ENCODE results near the gene ITGAV.
A peak's percentile ranks its signal among the peaks of the same experiment; 100 is the strongest.
"Not testable (repeated sequence)": the region's sequence is repeated elsewhere in the genome, so short reads cannot be mapped to it uniquely, and the experiment has no call there.

ITGAV gene

DNA sequence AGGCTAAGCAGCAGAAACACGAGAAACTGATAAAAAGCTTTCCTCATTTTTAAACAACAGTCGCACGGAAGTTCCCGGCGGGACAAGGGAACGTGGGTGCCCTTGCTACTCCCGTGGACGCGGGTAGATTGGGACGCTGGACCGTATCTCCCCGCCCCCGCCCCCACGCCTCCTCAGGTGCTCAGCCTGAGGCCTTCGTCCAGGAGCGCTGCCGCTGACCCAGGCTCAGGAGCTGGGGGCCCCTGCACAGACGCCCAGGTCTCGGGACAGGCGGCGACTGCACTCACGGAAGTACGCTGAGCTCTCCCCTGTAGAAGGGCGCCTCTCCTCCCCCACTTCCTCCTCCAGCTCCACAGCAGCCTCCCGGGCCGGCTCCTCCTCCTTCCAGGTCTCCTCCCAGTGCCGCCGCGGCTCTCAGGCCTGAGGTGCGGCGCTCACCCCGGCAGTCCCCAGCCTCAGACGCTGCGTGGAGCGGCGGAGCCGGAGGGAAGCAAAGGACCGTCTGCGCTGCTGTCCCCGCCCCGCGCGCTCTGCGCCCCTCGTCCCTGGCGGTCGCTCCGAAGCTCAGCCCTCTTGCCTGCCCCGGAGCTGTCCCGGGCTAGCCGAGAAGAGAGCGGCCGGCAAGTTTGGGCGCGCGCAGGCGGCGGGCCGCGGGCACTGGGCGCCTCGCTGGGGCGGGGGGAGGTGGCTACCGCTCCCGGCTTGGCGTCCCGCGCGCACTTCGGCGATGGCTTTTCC lies at the start of gene ITGAV:
Gene ITGAV (plus strand): TSS at position 445 of the 738 bp plus-strand sequence. CDS start 283 bp downstream, at position 728.
- peak; percentile 99 to 100 for DNase-seq

DNA sequence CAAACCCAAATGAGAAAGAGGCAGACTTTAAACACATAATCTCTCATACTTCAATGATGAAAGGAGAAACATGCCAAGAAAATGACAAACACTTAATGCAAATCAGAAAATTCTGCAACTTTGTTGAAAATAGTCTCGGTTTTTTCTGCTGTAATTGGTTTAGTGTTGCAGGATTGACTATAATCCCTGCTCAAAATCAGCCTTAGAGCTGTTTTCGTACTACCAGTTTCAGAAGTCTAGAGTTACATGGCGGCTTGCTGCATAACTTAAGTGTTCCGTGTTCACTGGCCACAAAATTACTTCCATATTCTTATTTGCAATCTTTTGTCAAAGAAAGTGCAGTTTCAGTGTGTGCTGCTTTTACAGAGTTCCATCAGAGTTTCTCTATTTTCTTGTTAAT lies 48.9 kb upstream of the ITGAV start:
- DNase-seq, result no peak

DNA sequence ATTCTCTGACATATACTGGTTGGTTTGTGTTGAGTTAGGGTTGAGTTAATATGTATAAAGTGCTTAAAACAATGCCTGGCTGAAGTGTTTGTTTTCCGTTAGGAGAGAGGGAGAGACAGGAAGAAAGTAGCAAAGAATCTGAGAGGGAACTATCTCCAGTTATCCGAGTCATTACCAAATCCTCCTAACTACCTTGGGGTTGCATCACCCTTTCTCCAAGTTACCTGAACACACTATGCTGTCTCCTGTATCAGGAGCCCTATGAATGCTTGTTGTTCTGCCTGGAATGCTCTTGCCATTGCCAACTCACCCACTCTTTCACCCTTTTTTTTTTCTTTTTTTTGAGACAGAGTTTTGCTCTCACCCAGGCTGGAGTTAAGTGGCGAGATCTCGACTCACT lies 47.9 kb upstream of the ITGAV start:
- no peak for DNase-seq

DNA sequence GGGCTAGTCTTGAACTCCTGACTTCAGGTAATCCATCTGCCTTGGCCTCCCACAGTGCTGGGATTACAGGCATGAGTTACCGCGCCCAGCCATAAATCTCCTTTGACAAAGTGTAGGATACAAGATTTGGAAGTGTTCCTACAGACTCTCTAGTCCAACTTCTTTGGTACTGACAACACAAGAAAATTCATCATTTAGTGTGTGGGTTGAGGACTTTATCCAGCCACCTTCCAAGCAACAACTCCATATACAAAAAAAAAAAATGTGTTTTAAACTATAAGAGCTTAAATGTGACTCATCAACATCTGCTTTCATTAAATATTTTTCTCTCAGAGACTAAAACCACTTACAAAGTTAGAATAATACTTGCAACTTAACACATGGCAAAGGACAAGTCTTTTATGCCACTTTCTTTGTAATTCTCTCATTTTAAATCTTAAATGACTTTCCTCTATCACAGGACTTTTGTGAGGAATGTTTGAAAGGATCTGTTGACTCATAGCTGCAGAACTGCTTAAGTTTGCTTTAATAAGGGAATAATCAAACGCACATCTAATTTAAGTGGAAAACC lies 46.2 kb upstream of the ITGAV start:
- no peak for DNase-seq

DNA sequence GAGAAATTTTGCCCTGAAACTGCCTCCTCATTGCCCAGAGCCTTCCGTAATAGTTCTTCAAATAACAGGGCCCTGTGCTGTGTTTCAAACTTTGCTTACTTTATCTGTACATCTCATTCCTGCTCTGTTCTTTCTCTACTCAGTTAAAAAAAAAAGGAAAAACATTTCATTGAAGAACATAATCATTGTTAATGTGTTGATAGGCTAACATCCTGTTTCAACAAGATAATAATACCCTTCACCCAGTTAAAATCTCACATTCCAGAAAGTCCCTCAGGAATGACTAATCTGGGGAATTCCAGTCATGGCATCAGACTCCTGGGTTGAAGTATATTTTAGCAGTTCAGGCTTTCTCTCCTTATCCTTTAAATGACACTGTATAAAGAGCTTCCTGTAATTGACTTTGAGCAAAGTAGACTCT lies 45.6 kb upstream of the ITGAV start:
- no peak for DNase-seq

DNA sequence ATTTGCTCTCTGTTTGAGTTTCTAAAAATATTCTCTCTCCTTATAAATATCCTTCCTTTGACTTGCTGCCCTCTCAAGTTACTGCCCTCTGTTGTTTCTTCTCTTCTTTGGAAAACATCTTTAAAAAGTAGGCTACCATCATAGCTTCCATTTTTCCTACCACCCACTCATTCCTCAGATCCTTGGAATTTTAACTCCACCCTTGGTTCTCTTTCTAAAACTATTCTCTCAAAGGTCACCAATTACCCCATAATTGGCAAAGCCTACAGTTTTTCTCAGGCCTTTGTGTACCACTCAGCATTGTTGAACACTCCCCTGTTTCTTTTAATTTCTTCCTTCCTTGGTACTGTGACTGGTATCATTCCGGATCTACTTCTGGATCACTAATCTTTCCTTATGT lies 43.0 kb upstream of the ITGAV start:
- DNase-seq, result no peak

DNA sequence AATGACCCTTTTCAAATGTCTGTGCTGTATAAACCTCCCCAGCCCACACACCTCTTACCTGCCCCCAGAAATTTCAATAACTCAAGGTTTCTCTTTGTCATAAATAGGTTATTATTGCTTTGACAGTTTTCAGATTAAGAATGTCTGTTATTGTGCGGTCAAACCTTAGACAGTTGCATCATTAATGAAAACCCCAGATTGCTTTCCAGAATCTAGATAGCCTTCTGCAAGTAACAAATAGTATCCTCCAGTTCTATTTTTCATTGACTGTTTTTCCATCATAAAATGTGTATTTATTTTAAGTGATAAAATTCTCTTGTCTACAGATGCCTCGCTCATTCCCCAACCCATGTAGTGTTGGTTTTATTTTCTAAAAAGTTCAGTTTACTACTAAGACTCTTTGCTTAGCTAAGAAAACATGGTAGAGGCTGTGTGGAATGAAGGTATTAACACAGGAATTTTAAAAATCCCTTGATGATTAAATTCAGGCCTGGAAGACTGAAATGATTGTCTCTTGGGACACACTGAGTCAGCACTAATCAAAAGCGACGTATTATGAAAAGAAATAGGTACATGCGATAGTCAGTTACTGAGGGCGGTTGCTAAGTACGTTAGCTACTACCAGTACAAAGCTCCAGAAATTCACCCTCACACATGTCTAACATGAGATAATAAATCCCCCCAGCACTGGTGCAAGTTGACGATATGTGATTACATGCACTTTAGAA lies 38.4 kb upstream of the ITGAV start:
- DNase-seq, result no peak

DNA sequence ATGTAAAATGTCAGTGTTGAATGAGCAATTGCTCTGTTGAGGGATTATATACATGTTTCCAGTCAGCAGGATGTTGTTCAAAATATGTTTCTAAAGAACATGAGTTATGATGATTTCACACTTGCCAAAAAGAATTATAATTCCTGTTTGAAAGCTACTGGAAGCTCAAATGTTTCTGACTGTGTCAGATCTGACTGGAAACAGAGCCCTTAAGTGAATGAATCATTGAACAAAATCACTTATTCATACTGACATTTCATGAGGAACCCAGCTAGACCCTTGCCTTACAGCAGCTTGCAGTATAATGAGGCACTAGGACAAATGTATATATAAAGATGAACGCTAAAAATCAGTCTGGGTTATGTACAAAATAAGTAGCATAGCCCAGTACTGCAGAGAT lies 35.4 kb upstream of the ITGAV start:
- no peak for DNase-seq

DNA sequence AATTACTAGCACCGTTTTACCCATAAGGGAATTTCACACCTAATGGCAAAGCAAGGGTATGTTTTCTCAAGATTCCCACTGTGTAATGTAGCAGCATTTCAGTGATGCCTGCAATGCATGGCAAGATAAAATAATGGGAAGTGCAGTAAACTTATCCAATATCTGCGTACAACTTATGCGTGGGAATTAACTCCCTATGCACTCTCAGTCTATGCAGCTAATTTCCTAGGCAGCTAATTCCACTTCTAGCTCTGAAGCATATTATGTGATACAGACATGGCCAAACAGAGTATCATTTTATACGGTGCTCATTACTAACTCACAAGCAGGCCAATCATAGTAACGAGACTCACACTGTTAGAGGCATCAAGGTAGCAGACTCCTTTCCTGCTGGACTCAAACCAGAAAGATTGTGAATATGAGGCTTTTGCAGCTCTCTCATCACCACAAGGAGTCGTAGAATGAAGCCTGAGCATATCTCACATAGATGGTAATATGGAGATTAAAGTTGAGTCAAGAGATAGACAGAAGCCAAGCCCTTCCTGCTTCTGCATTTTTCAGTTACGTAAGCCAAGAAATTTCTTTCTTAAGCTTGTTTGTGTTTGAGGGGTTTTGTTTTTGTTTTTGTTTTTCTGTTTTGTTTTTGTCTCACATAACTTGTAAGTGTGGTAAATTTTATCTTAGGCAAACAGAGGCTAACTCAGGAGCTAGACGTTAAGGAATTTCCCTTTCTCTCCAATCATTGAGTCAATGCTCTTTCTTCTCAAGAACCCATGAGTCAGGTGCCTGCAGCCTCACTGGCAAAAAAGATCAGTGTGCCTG lies 34.8 kb upstream of the ITGAV start:
- DNase-seq, result no peak

DNA sequence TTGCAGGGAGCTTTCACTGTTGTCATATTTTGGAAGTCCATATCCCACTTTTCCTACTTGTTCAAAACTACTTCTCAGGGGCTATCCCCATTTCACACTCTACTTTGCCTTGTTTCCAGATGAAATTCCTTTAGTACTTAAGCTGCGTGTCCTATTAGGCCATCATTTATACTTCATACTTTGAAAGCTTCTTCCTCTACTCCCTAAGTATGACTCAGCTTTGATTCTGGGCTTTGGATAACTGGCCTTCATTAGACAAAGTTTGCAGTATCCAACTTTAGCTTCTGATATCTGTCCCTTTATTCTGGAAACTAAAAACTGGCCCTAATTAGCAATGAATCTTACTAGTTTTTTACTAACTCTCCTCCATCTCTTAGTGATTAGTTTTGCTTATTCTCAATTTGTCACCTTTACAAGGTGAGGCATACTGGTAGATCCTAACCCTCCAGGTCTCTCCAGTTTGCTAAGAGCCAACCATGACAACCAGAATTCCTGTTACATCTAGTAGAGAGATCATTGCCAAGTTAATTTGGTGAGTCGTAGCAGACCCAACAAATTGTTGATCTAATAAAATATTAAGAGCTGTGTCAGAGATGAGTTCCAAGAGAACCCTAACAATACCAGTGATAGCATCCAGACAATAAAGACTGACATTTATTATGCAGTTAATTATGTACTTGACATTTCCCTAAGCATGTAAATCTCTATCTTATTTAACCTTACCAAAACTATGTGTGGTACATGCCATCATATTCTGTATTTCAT lies 31.2 kb upstream of the ITGAV start:
- DNase-seq, result no peak

DNA sequence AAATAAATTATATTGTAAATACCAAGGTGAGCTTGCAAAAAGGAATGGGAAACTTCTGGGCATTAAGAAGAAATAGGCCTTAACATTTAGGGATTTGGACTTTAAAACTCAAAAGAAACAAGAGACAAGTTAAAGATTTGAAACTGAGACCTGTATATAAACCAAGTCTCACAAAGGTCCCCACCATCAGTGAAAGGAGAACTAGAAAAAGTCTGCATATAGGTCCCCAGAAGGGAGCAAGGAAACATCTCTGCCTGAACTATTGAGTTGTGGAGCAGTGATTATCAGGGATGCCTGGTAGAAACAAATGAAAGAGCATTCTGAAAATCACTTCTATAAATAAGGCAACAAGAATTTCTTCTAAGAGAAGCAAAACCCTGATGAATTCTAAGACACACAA lies 30.5 kb upstream of the ITGAV start:
- DNase-seq, result no peak

DNA sequence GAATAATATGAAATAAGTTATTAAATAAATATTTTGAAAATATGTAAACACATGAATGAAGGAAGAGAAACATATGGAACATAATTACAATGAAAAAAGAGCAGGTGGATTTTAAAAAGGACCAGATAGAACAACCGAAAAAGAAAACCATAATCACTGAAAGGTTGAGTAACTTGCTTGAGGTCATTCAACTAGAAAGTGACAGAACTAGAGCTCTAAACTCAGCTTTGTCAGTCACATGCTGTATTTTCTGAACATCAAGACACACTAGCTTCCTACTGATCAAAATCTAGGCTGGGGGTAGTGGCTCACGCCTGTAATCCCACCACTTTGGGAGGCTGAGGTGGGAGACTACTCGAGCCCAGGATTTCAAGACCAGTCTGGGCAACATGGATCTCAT lies 30.0 kb upstream of the ITGAV start:
- no peak for DNase-seq

DNA sequence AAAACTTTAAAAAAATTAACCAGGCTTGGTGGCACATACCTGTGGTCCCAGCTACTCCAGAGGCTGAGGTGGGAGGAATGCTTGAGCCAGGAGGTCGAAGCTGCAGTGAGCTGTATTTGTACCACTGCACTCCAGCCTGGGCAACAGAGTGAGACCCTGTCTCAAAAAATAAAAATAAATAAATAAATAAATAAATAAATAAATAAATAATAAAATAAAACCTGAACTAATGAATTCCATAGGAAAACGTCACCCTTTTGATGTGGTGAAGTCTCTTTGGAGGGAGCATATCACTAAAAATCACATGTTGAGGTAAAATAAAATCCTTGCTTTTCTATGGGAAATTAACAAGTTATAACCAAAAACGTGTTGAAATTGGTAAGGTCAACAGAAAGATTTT lies 29.6 kb upstream of the ITGAV start:
- DNase-seq, result no peak

DNA sequence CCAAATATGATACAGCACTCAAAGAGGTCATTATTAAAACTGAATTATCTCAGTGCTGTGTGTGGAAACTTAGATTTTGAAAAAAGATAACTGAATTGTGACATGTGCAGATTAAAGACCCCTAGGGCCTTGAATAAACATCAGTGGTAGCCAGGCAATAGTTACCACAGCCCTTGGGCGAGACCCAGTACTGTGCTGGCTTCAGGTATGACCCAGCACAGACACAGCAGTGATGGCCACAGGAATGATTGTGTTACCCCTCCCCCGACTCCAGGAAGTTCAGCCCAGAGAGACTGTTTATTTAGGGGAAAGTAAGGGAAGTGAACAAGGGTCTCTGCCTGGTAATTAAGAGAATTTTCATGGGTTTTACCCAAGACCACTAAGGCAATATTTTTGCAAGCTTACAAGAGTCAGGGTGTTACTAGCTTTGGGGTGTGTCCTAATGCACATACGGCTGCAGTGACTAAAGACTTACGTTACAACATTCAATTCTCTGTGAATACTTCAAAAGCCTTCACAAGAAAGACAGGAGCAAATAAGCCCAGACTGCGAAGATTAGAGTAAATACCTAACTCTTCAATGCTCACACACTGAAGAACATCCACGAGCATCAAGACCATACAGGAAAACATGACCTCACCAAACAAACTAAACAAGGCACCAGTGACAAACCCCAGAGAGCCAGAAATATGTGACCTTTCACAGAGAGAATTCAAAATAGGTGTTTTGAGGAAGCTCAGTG lies 28.2 kb upstream of the ITGAV start:
- DNase-seq, result no peak

DNA sequence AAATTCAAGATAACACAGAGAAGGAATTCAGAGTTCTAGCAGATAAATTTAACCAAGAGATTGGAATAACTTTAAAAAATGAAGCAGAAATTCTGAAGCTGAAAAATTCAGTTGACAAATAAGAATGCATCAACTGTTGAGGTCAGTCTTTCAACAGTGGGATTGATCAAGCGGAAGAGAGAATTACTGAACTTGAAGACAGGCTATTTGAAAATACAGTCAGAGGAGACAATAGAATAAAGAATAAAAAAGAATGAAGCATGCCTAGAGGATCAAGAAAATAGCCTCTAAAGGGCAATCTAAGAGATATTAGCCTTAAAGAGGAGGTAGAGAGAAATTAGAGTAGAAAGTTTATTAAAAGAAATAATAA lies 27.7 kb upstream of the ITGAV start:
- no peak for DNase-seq

DNA sequence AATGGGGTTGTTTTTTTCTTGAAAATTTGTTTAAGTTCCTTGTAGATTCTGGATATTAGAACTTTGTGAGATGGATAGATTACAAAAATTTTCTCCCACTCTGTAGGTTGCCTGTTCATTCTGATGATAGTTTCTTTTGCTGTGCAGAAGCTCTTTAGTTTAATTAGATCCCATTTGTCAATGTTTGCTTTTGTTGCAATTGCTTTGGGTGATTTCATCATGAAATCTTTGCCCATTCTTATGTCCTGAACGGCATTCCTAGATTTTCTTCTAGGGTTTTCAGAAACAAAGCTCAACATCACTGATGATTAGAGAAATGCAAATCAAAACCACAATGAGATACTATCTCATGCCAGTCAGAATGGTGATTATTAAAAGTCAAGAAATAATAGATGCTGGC lies 21.3 kb upstream of the ITGAV start:
- not testable (repeated sequence) for DNase-seq

DNA sequence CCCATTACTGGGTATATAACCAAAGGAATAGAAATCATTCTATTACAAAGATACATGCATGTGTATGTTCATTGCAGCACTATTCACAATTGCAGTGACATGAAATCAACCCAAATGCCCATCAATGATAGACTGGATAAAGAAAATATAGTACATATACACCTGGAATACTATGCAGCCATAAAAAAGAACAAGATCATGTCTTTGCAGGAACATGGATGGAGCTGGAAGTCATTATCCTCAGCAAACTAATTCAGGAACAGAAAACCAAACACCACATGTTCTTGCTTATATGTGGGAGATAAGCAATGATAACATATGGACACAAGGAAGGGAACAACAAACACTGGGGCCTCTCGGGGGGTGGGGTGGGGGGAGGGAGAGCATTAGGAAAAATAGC lies 20.7 kb upstream of the ITGAV start:
- not testable (repeated sequence) for DNase-seq

DNA sequence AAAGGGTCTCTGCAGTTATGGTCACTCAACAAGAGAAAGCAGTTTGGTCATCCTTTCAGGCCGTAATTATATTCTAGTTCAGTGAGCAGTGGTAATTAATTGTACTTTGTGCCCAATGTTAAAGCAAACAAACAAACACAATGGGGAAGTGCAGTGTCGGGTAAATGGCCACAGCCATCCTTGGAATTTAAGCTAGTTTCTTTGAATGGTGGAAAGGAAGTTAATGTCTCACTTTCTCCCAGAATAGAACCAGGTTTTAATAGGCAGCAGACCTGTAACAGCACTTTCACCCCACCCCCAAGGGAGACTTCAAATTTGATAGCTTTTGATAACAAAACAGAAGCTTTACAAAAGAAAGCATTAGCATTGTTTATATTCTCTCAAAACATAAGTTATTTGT lies 20.0 kb upstream of the ITGAV start:
- DNase-seq, result no peak

DNA sequence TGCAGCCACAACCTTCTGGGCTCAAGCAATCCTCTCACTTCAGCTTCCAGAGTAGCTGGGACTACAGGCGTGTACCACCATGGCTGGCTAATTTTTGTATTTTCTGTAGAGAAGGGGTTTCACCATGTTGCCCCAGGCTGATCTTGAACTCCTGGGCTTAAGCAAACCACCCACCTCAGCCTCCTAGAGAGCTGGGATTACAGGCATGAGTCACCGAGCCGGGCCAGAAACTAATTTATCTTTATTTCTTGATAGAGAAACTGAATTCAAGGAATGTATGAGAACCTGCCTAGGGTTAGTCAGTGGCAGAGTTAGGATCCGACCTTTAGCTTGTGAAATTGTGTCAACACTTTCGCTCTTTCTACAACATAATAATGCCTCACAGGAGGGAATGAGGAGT lies 19.3 kb upstream of the ITGAV start:
- DNase-seq, result no peak

DNA sequence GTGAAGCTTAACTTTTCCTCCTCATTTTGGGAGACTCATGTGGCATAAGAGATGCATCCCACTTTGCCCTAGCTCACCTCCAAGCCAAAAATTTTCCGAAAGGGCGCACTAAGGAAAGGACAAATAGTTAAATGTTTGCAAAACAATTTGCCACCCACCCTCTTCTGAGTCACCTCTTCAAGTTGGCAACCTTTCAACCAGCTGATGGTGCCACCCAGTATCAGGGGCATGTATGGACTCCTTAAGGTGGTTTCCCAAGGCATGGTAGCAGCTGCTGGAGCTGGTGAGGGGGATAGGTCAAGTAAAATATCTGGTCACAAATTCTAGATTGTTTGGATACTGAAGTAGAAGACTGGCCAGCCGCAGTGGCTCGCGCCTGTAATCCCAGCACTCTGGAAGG lies 17.2 kb upstream of the ITGAV start:
- DNase-seq, result no peak

DNA sequence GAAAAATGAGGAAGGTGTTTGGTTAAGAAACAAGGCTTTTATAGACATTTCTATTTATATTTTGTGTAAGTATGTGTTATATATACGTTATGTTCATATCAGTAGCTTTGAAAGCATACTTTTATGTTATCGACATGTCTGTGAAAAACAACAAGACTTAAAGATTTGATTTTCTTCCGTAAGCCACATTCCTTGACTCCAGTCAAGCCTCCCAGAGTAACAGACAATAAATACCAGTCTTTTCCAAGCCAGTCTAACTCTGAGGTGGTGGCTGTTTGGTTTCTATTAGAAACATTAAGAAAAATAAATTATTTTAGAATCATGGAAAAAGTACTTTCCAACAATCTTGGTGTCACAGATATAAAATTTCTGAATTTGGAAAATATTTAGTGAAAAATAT lies 16.3 kb upstream of the ITGAV start:
- DNase-seq, result no peak

DNA sequence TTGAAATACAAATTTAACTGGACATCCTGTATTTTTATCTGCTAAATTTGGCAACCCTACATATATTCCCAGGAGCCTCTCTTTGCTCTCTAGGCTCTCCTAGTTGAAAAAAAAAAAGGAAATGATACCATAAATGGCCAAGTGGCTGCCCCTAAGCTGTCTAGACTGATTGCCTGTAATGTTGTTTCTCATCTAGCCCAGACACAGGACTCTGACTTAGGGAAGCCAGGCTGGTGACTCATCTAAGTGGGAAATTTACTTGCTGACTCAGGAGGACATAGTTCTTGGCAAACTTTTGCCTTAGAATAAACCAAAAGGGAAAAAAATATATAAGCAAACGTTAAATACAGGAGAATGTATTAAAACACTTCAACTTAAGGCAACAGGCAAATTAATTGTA lies 14.6 kb upstream of the ITGAV start:
- peak; percentile 96 to 98 for DNase-seq

Data from Kasumi-1 (cell line).